ENCODE measurements around the gene NPC1L1. TPM values are rescaled to one million over a fixed set of nuclear protein-coding genes. Genes with fewer than 3 reads are reported as not detected.
A peak's percentile ranks its signal among the peaks of the same experiment; 100 is the strongest.

Gene NPC1L1
- total and polyA plus RNA-seq, 2 of the 13 experiments (the other 11 are each of a cell fraction or from before 2014, with no cell fraction given) = 4.8 to 14.5 TPM

DNA sequence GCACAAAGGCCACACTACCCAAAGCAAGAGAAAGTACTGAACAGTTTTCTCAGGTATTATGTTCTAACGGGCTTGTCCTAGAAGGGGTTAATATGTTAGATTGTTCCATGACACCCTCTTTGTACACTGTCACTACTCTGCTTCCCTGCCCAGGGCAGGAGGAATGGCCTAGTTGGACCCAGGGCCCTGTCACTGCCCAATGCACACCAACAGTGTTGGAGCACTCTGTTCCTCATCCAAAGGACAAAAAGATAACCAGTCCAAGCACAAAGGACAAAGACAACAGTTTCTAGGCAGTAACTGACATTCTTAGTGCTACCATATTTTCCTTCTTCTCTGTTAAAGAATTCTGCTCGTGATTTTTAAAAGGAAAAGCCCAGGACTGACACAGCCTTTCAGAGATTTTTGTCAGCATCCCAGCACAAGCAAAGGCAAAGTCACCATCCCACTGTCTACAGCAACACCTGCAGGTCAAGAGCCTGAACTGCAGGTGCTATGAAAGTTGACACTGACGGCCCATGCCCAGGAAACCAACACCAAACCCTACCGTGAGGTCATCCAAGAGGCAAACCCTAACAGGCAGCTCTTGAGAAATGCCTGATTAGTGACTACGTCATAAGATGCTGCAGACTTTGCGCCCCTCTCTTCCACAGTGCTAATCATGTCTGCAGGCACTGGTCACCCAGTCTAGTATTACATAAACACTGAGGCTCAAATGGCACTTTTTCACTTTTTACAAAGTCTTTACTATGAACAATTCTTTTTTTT lies 63.9 kb downstream of the NPC1L1 start (continued):
- TF ChIP-seq MIER3 (CRISPR knock-in tag; IDR thresholded peaks at IDR 0.05; ENCODE audit: borderline replicate concordance) (no peak), ATF7 (IDR thresholded peaks at IDR 0.05) (peak; percentile 57; the same call in 1 of the 2 replicates), ATF7 (CRISPR knock-in tag; IDR thresholded peaks at IDR 0.05) (no peak), SAP130 (CRISPR knock-in tag; IDR thresholded peaks at IDR 0.05; ENCODE audit: low read depth) (0 out of 2 replicates have a peak, but pooled peaks have one; percentile 29), FOXA3 (CRISPR knock-in tag; IDR thresholded peaks at IDR 0.05) (0 out of 2 replicates have a peak, but pooled peaks have one; percentile 28), ZNF383 (CRISPR knock-in tag; IDR thresholded peaks at IDR 0.05; ENCODE audit: borderline replicate concordance) (no peak), THAP11 (CRISPR knock-in tag; IDR thresholded peaks at IDR 0.05) (0 out of 2 replicates have a peak, but pooled peaks have one; percentile 32), CBX5 (CRISPR knock-in tag; IDR thresholded peaks at IDR 0.05; ENCODE audit: borderline replicate concordance) (no peak), KMT2A (CRISPR knock-in tag; IDR thresholded peaks at IDR 0.05) (no peak)
- TF ChIP-seq, protein P1, sequence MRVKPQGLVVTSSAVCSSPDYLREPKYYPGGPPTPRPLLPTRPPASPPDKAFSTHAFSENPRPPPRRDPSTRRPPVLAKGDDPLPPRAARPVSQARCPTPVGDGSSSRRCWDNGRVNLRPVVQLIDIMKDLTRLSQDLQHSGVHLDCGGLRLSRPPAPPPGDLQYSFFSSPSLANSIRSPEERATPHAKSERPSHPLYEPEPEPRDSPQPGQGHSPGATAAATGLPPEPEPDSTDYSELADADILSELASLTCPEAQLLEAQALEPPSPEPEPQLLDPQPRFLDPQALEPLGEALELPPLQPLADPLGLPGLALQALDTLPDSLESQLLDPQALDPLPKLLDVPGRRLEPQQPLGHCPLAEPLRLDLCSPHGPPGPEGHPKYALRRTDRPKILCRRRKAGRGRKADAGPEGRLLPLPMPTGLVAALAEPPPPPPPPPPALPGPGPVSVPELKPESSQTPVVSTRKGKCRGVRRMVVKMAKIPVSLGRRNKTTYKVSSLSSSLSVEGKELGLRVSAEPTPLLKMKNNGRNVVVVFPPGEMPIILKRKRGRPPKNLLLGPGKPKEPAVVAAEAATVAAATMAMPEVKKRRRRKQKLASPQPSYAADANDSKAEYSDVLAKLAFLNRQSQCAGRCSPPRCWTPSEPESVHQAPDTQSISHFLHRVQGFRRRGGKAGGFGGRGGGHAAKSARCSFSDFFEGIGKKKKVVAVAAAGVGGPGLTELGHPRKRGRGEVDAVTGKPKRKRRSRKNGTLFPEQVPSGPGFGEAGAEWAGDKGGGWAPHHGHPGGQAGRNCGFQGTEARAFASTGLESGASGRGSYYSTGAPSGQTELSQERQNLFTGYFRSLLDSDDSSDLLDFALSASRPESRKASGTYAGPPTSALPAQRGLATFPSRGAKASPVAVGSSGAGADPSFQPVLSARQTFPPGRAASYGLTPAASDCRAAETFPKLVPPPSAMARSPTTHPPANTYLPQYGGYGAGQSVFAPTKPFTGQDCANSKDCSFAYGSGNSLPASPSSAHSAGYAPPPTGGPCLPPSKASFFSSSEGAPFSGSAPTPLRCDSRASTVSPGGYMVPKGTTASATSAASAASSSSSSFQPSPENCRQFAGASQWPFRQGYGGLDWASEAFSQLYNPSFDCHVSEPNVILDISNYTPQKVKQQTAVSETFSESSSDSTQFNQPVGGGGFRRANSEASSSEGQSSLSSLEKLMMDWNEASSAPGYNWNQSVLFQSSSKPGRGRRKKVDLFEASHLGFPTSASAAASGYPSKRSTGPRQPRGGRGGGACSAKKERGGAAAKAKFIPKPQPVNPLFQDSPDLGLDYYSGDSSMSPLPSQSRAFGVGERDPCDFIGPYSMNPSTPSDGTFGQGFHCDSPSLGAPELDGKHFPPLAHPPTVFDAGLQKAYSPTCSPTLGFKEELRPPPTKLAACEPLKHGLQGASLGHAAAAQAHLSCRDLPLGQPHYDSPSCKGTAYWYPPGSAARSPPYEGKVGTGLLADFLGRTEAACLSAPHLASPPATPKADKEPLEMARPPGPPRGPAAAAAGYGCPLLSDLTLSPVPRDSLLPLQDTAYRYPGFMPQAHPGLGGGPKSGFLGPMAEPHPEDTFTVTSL (CRISPR knock-in tag; IDR thresholded peaks at IDR 0.05; ENCODE audit: borderline replicate concordance) = no peak
- TF ChIP-seq, protein P2, sequence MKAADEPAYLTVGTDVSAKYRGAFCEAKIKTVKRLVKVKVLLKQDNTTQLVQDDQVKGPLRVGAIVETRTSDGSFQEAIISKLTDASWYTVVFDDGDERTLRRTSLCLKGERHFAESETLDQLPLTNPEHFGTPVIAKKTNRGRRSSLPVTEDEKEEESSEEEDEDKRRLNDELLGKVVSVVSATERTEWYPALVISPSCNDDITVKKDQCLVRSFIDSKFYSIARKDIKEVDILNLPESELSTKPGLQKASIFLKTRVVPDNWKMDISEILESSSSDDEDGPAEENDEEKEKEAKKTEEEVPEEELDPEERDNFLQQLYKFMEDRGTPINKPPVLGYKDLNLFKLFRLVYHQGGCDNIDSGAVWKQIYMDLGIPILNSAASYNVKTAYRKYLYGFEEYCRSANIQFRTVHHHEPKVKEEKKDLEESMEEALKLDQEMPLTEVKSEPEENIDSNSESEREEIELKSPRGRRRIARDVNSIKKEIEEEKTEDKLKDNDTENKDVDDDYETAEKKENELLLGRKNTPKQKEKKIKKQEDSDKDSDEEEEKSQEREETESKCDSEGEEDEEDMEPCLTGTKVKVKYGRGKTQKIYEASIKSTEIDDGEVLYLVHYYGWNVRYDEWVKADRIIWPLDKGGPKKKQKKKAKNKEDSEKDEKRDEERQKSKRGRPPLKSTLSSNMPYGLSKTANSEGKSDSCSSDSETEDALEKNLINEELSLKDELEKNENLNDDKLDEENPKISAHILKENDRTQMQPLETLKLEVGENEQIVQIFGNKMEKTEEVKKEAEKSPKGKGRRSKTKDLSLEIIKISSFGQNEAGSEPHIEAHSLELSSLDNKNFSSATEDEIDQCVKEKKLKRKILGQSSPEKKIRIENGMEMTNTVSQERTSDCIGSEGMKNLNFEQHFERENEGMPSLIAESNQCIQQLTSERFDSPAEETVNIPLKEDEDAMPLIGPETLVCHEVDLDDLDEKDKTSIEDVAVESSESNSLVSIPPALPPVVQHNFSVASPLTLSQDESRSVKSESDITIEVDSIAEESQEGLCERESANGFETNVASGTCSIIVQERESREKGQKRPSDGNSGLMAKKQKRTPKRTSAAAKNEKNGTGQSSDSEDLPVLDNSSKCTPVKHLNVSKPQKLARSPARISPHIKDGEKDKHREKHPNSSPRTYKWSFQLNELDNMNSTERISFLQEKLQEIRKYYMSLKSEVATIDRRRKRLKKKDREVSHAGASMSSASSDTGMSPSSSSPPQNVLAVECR (CRISPR knock-in tag; IDR thresholded peaks at IDR 0.05; ENCODE audit: borderline replicate concordance) = peak; percentile 30; the same call in 1 of the 2 replicates
- TF ChIP-seq, protein P3, sequence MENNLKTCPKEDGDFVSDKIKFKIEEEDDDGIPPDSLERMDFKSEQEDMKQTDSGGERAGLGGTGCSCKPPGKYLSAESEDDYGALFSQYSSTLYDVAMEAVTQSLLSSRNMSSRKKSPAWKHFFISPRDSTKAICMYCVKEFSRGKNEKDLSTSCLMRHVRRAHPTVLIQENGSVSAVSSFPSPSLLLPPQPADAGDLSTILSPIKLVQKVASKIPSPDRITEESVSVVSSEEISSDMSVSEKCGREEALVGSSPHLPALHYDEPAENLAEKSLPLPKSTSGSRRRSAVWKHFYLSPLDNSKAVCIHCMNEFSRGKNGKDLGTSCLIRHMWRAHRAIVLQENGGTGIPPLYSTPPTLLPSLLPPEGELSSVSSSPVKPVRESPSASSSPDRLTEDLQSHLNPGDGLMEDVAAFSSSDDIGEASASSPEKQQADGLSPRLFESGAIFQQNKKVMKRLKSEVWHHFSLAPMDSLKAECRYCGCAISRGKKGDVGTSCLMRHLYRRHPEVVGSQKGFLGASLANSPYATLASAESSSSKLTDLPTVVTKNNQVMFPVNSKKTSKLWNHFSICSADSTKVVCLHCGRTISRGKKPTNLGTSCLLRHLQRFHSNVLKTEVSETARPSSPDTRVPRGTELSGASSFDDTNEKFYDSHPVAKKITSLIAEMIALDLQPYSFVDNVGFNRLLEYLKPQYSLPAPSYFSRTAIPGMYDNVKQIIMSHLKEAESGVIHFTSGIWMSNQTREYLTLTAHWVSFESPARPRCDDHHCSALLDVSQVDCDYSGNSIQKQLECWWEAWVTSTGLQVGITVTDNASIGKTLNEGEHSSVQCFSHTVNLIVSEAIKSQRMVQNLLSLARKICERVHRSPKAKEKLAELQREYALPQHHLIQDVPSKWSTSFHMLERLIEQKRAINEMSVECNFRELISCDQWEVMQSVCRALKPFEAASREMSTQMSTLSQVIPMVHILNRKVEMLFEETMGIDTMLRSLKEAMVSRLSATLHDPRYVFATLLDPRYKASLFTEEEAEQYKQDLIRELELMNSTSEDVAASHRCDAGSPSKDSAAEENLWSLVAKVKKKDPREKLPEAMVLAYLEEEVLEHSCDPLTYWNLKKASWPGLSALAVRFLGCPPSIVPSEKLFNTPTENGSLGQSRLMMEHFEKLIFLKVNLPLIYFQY (CRISPR knock-in tag; IDR thresholded peaks at IDR 0.05; ENCODE audit: borderline replicate concordance) = no peak

Data from HepG2 (cell line).